Measurements from ENCODE around the gene PRG3.

PRG3 gene

DNA sequence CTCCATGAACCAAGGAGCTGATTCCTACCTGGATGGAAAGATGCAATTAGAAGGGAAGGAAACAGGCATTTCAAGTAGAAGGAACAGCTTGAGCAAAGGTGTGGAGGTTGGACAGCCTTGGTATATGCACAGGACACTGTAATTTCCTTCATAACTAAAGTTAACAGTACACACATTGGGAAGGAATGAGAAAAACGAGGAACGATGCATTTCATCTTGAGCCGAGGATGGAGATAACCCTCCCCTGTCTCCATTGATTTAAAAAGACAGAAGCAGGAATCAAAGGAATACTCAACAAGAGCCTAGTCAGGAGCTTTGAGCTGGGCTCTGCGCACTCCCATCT, 11.8 kb upstream of the PRG3 start:
- TF ChIP-seq, protein P1, sequence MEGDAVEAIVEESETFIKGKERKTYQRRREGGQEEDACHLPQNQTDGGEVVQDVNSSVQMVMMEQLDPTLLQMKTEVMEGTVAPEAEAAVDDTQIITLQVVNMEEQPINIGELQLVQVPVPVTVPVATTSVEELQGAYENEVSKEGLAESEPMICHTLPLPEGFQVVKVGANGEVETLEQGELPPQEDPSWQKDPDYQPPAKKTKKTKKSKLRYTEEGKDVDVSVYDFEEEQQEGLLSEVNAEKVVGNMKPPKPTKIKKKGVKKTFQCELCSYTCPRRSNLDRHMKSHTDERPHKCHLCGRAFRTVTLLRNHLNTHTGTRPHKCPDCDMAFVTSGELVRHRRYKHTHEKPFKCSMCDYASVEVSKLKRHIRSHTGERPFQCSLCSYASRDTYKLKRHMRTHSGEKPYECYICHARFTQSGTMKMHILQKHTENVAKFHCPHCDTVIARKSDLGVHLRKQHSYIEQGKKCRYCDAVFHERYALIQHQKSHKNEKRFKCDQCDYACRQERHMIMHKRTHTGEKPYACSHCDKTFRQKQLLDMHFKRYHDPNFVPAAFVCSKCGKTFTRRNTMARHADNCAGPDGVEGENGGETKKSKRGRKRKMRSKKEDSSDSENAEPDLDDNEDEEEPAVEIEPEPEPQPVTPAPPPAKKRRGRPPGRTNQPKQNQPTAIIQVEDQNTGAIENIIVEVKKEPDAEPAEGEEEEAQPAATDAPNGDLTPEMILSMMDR (IDR thresholded peaks at IDR 0.05), result no peak
- intact Hi-C loops (cut with DNase I; ENCODE audit: low total_unique reads), result no loop called here

DNA sequence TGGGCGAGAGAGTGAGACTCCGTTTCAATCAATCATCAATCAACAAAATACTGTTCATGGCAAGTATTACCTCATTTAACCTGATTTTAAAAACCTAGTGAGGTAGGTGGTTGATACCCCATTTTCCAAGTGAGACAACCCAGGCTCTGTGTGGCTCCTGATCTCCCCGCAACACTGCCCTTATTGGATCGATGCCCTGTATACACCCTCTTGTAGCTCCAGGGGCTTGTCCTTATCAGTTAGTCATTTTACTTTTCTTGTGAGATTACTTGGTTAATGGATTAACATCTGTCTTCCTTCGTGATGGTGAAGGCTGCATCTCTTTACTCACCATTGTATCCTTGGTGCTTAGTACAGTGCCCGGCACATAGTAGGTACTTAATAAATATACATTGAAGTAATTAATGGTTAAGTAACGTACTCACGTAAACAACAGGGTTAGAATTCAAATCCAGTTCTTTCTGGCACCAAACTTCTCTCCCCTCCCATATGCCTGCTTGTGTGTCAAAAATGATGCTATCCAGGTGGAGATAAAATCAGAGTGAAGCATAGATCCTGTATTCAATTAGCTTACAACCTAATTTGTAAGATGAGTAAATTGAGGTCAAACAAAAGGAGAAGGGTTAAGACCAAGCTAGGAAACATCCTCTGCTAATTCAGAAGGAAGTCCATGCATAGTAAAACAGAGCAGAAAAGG, 11.3 kb upstream of the PRG3 start:
- TF ChIP-seq, protein P1 (IDR thresholded peaks at IDR 0.05), result no peak
- Histone ChIP-seq H3K27me3 (no peaks in the 10 kb centered on the region), H3K27ac (no peak overlapping the region), H3K9me3 (no peaks in the 10 kb centered on the region), H3K4me1 (no peaks in the 10 kb centered on the region), H3K4me3 (no peak overlapping the region), H3K36me3 (no peaks in the 10 kb centered on the region)
- DNase-seq, result no peak
- intact Hi-C loops (cut with DNase I; ENCODE audit: low total_unique reads), result no loop called here

More for the DNA sequence above, 11.8 kb upstream of the PRG3 start:
- no peak for DNase-seq
- no peak overlapping the region for H3K27ac ChIP-seq
- H3K4me1 ChIP-seq, result no peaks in the 10 kb centered on the region
- no peaks in the 10 kb centered on the region for H3K36me3 ChIP-seq
- no peak overlapping the region for H3K4me3 ChIP-seq
- no peaks in the 10 kb centered on the region for H3K9me3 ChIP-seq
- H3K27me3 ChIP-seq, result no peaks in the 10 kb centered on the region

DNA sequence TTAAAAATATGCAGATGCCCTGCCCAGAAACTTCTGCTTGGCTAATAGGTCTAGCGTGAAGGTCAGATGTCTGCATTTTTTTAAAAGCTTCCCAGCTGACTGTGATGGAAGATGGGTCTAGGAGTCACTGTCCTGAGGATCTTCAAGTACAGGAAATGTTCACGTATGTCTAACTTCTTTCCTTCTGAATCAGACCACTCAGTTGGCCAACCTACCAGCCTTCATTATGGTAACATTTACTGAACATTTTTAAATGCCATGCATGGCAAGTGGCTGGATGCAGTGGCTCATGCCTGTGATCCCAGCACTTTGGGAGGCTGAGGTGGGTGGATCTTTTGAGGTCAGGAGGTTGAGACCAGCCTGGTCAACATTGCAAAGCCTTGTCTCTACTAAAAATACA, 10.6 kb upstream of the PRG3 start:
- Histone ChIP-seq H3K36me3 (no peaks in the 10 kb centered on the region), H3K4me3 (no peak overlapping the region), H3K9me3 (no peaks in the 10 kb centered on the region), H3K27me3 (no peaks in the 10 kb centered on the region), H3K27ac (no peak overlapping the region), H3K4me1 (no peaks in the 10 kb centered on the region)
- TF ChIP-seq, protein P1 (IDR thresholded peaks at IDR 0.05), result no peak
- no peak for DNase-seq
- intact Hi-C loops (cut with DNase I; ENCODE audit: low total_unique reads), result no loop called here

DNA sequence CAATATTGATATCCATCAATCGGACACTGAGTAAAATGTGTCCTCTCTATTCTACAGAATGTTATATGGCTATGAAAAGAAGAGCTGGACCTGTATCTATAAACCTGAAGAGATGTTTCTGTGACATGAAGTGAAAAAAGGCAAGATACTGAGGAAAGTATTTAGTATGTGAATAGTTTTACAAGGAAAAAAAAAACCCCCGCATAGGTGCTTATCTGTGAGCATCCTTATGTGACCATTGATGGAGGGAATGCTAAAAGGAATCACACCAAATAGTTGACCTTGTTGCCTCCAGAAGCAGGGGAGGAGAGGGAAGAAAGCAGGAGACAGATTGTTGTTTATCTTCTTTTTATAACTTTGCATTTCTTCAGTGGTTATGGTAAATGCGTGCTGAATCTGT, 10.2 kb upstream of the PRG3 start:
- no peak overlapping the region for H3K4me3 ChIP-seq
- intact Hi-C loops (cut with DNase I; ENCODE audit: low total_unique reads), result no loop called here
- no peaks in the 10 kb centered on the region for H3K4me1 ChIP-seq
- TF ChIP-seq, protein P1 (IDR thresholded peaks at IDR 0.05), result no peak
- no peaks in the 10 kb centered on the region for H3K9me3 ChIP-seq
- H3K27me3 ChIP-seq, result no peaks in the 10 kb centered on the region
- no peak overlapping the region for H3K27ac ChIP-seq
- H3K36me3 ChIP-seq, result no peaks in the 10 kb centered on the region
- no peak for DNase-seq

GRCh38 chr11:57390535-57390934, 9.6 kb upstream of the PRG3 start, which contains the start of gene PRG2:
PRG2 (minus strand) TSS chr11:57390650; CDS start chr11:57389944, 706 bp downstream.
- Histone ChIP-seq H3K36me3 (no peaks in the 10 kb centered on the region), H3K27me3 (no peaks in the 10 kb centered on the region), H3K4me1 (no peaks in the 10 kb centered on the region), H3K9me3 (no peaks in the 10 kb centered on the region), H3K4me3 (no peak within 1 kb of the TSS), H3K27ac (no peak within 1 kb of the TSS)
- TF ChIP-seq, protein P1 (IDR thresholded peaks at IDR 0.05), result no peak
- DNase-seq, result no peak
- intact Hi-C loops (cut with DNase I; ENCODE audit: low total_unique reads), result no loop called here
